OCI-LY3 (cell line): ENCODE results near the gene PAN2.

Experiments
- EZH2phosphoT487 ChIP-seq: fragments of 200-600 bp; shearing (Covaris generic); IDR thresholded peaks from 2 replicates; pipeline ENCODE4 v1.6.1; 2018; ENCODE audit warnings: antibody characterized with exemption, mixed run types, low read depth
- TF ChIP-seq, protein P1 (sequence below): fragments of 200-600, 300-600 bp; sonication (generic); IDR thresholded peaks from 2 replicates; pipeline ENCODE4 v1.5.1; 2014; ENCODE audit warnings: antibody characterized with exemption, low read length, low read depth

DNA sequence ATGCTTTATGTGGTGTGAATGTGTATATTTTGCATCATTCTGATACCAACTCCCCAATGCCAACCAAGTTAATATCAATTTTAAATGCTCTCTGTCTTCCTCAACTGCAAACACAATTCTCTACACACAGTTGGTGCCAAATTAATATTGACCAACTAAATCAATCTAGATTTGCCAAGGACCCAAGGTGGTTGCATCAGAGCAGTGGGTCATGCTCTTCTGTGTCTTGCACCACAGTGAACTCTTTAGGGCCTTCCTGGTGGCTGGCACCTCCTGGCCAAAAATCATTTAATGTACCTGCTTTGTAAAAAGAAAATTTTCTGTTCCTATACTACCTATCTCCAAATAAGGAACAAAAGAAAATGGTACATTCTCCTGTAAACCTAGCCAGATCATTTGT is 53.0 kb downstream of the PAN2 start:
- TF ChIP-seq, protein P1, sequence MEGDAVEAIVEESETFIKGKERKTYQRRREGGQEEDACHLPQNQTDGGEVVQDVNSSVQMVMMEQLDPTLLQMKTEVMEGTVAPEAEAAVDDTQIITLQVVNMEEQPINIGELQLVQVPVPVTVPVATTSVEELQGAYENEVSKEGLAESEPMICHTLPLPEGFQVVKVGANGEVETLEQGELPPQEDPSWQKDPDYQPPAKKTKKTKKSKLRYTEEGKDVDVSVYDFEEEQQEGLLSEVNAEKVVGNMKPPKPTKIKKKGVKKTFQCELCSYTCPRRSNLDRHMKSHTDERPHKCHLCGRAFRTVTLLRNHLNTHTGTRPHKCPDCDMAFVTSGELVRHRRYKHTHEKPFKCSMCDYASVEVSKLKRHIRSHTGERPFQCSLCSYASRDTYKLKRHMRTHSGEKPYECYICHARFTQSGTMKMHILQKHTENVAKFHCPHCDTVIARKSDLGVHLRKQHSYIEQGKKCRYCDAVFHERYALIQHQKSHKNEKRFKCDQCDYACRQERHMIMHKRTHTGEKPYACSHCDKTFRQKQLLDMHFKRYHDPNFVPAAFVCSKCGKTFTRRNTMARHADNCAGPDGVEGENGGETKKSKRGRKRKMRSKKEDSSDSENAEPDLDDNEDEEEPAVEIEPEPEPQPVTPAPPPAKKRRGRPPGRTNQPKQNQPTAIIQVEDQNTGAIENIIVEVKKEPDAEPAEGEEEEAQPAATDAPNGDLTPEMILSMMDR = no peak
- TF ChIP-seq EZH2phosphoT487 = no peak
